ENCODE data around the gene SYT12.
"Not testable (repeated sequence)": the region's sequence is repeated elsewhere in the genome, so short reads cannot be mapped to it uniquely, and the experiment has no call there.

The SYT12 gene

GRCh38 chr11:66996609-66997273, 26.2 kb upstream of the SYT12 start:
- DNase-seq (ENCODE audit: low spot score): no peak

DNA sequence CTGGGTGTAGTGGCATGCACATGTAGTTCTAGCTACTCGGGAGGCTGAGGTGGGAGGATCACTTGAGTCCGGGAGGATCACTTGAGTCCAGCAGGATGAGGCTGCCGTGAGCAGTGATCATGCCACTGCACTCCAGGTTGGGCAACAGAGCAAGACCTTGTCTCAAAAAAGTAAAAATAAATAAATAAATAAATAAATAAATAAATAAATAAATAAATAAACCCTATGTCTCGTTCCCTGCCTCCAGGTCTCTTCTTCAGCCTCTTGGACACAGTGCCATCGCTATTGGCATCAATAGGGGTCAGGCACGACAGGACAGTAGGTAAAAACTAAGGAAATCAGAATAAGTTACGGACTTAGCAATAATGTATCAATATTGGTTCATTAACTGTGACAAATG, 23.4 kb upstream of the SYT12 start:
- DNase-seq (ENCODE audit: low spot score): no peak

DNA sequence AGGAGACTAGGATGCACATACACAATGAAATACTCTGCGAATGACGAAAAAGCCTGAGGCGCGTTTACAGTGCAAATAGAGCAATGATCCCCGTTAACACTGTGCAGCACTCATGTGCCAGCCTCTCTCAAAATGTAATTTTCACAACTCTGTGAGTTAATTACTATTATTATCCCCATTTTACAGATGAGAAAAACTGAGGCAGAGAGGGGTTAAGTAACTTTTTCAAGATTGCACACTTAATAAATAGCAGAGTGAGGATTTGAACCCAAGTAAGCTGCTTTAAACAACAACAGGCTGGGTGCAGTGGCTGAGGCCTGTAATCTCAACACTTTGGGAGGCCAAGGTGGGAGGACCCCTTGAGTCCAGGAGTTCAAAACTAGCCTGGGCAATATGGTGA, 21.6 kb upstream of the SYT12 start:
- no peak for DNase-seq (ENCODE audit: low spot score)

- no peak for DNase-seq (ENCODE audit: low spot score)
Measured at GRCh38 chr11:67002297-67002913, 20.5 kb upstream of the SYT12 start.

DNA sequence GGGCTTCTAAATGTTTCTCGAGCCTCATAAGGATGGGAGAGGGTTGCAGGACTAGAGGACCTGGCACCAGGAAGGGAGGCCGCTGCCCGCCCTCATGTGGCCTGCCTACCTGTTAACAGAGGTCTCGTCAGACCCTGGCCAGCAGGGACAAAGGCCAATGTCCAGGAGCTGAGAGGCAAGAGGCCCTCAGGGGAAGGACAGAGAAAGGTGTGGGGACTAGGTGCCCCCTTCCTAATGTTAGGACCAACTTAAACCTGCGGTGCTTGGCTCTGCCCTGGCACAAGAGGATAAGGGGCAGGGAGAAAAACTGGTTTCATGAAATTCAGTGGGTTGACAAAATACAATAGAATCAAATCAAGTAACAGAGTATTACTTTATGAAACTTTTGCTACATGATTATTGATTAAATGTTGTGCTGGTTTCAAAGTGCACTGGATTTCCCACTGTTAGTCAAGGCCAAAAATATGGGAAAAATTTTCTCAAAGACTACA, 20.0 kb upstream of the SYT12 start:
- no peak for DNase-seq (ENCODE audit: low spot score)

DNA sequence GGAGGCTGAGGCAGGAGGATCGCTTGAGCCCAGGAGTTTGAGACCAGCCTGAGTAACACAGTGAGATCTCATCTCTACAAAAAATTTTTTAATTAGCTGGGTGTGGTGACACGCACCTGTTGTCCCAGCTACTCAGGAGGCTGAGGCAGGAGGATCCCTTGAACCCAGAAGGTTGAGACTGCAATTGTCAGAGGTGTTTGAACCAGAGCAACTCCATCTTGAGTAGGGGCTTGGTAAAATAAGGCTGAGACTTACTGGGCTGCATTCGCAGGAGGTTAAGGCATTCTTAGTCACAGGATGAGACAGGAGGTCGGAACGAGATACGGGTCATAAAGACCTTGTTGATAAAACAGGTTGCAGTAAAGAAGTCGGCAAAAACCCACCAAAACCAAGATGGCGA, 17.7 kb upstream of the SYT12 start:
- DNase-seq (ENCODE audit: low spot score): not testable (repeated sequence)

- DNase-seq (ENCODE audit: low spot score): no peak
Measured at GRCh38 chr11:67006029-67006884, 16.7 kb upstream of the SYT12 start.

- DNase-seq (ENCODE audit: low spot score): no peak
Measured at GRCh38 chr11:67007126-67007525, 15.8 kb upstream of the SYT12 start.

DNA sequence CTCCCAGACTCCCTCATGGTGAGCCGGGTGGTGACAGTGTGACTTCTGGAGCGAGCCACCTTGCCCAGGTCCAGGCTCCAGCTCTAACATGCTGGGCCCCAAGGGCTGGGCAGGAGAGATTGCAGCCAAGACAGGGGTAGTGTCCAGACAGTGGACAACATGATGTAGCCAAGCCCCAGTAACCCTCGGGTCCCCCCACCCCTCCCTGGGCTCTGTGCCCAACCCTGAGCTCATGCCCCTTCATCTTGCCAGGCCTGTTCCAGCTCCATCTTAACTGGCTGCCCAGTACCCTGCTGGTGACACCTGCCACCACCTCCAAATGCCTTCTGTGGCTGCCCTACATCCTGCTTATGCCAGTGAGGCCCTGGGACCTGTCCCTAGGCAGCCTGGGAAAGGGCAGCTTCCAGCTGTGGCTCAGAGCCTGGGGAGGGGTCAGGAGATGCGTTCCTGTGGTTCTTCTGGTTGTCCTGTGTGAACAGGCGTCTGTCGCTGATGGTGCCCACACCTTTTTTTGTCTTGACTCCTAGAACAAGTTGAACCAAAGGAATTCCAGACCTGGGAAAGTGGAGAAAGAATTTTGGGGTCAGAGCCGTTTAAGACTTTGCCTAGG, 12.5 kb upstream of the SYT12 start:
- DNase-seq (ENCODE audit: low spot score): no peak

- DNase-seq (ENCODE audit: low spot score): no peak
Measured at GRCh38 chr11:67013511-67014045, 9.4 kb upstream of the SYT12 start.

DNA sequence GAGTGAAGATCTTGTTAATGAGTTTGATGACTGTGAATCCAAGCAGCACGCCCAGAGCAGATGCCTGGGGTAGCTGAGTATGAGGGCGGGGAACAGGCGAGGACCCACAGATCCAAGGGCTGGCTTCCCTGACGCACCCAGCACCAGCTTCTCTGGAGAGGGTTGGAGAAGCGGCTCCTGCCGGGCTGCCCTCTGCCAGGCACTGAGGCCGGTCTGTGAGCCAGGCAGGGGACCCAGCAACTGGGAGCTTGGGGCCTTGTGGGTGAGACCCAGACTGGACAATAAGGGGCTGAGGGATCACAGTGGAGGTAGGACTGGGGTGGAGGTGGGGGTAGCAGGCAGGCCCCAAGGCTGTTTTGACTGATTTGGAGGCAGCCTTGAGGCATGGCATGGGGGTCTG, 8.6 kb upstream of the SYT12 start:
- no peak for DNase-seq (ENCODE audit: low spot score)

DNA sequence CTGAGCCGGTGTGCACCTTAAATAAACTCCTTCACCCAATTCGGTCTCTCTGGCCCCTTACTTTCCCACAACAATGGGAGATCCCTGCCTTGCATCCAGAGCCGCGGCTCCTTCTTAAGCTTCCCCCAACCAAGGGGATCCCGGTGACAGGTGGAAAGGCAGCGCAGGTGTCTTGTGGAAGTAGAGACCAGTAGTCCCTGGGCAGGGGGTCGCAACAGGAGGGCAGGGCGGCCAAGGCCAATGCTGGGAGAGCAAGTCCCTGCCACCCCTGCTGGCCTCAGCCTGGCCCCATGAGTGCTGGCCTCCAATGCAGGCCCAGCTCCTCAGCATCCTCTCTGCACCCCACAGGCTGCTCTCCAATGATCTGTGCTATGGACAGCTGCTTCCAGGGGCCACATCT, 7.9 kb upstream of the SYT12 start:
- no peak for DNase-seq (ENCODE audit: low spot score)

DNA sequence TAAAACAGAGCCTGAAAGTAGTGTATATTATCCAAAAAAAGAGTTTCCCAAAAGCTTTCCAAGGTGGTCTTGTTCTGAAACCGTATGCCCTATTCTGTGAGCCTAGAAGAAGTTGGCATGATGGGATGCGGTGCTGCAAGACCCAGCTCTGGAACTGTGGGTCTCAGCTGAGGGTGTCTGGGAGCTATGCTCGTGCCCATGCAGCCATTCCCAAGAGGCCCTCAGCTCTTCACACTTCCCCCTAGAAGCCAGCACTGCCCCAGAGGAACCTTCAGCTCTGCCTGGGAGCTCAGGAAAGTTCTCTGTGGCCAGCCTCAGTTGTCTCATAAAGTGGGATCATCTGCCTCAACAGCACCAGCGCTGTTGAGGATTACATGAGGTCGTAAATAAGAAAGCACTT, 6.4 kb upstream of the SYT12 start:
- no peak for DNase-seq (ENCODE audit: low spot score)

GRCh38 chr11:67020949-67021348, 2.0 kb upstream of the SYT12 start:
- DNase-seq (ENCODE audit: low spot score): no peak

GRCh38 chr11:67022341-67022933, 497 bp upstream of the SYT12 start:
- DNase-seq (ENCODE audit: low spot score): peak; percentile 93

- DNase-seq (ENCODE audit: low spot score): no peak
Measured at GRCh38 chr11:67023957-67024353, 1.0 kb downstream of the SYT12 start.

DNA sequence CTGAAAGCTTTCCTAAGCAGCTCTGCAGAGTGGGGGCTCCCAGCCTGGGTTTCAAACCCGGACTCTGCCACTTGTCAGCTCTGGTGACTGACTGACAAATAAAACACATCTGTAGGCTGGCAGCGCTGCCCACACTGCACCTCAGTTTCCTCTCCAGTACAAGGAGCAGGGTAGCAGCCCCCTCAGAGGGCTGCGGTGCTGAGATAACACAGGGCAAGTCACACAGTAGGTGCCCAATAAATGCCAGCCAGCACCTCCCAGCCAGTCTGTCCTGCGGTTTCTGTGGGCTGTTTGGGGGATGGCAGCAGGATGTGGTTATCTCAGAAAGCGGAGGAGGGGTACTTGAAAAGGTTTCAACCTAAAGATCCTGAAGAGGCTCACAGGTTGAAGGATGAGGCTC, 1.5 kb downstream of the SYT12 start:
- DNase-seq (ENCODE audit: low spot score): peak; percentile 24

- no peak for DNase-seq (ENCODE audit: low spot score)
Measured at GRCh38 chr11:67024966-67025365, 2.0 kb downstream of the SYT12 start.

- DNase-seq (ENCODE audit: low spot score): no peak
Measured at GRCh38 chr11:67025750-67026149, 2.8 kb downstream of the SYT12 start.

DNA sequence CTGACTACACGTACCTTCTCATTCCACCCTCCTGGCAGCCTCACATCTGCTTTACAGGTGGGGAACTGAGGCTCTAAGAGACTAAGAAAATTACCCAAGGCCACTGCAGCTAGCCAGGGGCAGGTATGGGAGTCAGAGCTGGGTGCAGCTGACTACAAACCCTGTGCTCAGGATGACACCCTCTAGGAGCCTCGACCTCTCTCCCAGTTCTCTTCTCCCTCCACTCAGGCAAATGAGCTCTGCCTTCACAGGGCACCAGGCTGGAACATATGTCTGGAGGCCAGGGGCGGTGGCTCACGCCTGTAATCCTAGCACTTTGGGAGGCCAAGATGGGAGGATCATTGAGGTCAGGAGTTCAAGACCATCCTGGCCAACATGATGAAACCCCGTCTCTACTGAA, 4.0 kb downstream of the SYT12 start:
- no peak for DNase-seq (ENCODE audit: low spot score)

- no peak for DNase-seq (ENCODE audit: low spot score)
Measured at GRCh38 chr11:67027483-67027930, 4.6 kb downstream of the SYT12 start.
